ENCODE results near the gene TASL.

DNA sequence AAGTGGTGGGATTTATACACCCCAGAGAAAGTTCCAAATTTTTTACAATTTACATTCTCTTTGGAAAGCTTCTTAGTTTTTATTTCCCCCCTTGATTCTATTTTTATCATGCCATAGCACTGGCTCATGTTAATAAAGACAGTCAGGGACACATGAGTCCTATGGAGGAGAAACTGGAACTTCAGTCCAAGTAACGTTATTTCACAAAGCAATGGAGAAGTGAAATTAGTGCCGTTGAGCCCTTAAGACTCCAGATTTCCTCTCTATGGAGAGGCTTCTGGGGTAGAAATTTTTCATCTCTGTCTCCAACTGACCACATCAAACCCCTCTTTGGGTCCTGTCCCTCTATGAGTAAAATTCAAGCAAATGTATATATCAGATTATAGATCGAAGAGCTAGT lies 12.8 kb upstream of the TASL start:
- TF ChIP-seq, protein P1, sequence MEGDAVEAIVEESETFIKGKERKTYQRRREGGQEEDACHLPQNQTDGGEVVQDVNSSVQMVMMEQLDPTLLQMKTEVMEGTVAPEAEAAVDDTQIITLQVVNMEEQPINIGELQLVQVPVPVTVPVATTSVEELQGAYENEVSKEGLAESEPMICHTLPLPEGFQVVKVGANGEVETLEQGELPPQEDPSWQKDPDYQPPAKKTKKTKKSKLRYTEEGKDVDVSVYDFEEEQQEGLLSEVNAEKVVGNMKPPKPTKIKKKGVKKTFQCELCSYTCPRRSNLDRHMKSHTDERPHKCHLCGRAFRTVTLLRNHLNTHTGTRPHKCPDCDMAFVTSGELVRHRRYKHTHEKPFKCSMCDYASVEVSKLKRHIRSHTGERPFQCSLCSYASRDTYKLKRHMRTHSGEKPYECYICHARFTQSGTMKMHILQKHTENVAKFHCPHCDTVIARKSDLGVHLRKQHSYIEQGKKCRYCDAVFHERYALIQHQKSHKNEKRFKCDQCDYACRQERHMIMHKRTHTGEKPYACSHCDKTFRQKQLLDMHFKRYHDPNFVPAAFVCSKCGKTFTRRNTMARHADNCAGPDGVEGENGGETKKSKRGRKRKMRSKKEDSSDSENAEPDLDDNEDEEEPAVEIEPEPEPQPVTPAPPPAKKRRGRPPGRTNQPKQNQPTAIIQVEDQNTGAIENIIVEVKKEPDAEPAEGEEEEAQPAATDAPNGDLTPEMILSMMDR (IDR thresholded peaks at IDR 0.05): no peak
- TF ChIP-seq POLR2AphosphoS5 (IDR thresholded peaks at IDR 0.05; ENCODE audit: low read depth, low read length) (no peak), SIN3A (IDR thresholded peaks at IDR 0.05; ENCODE audit: borderline replicate concordance, insufficient read depth, low read depth, low read length) (no peak)

All from Panc1 (cell line).